K562 (cell line): Measurements from ENCODE around the gene AKAP7. TPM values are rescaled to one million over a fixed set of nuclear protein-coding genes. Genes with fewer than 3 reads are reported as not detected.
A peak's percentile ranks its signal among the peaks of the same experiment; 100 is the strongest.

Experiments
- ATAC-seq: fragments of 200-7000 bp; cut with Tn5 transposase; 3 replicates; pipeline ENCODE4 v1.9.1; 2020; ENCODE audit warnings: moderate library complexity
- BruUV-seq: library from RNA; stranded (reverse); fragments of 400-500 nt; replicated peaks from 2 replicates; lab custom pipeline; 2021; lab: Mats Ljungman, UMichigan
- CTCF ChIA-PET: fragments of 300-600 bp; formaldehyde crosslinking; extraction: SDS; loops from one replicate; lab custom pipeline; 2021; ENCODE audit warnings: low intra/inter-chr PET ratio; lab: Yijun Ruan, JAX
- POLR2A ChIA-PET: fragments of 300-600, 350-650 bp; sonication (Branson Sonifier 250); formaldehyde crosslinking; extraction: SDS; loops from one replicate; lab custom pipeline; 2021; ENCODE audit warnings: antibody characterized with exemption, inconsistent platforms; lab: Yijun Ruan, JAX
- DNase-seq, 4 experiments: peaks; one replicate each; pipeline versions ENCODE4 v3.0.0 to v3.0.0-alpha.2; 2011 to 2018; ENCODE audit warnings: low spot score in 3 of 4, mixed read lengths in 3 of 4; ENCODE audit errors: extremely low read depth in 1 of 4
- FAIRE-seq: peaks from 2 replicates; lab custom pipeline; 2011; peaks lifted over from hg19 to GRCh38; lab: Jason Lieb, UNC
- H2AFZ ChIP-seq: 2 replicates; pipeline ENCODE4 v1.6.0; 2011; ENCODE audit warnings: low read depth, low read length, control low read depth, inconsistent platforms
- H3K27ac ChIP-seq: fragments of 200-600 bp; 3 replicates; pipeline ENCODE4 v1.8.0; 2011; ENCODE audit warnings: low read depth, mild to moderate bottlenecking, control low read depth, inconsistent platforms, low read length, moderate library complexity, mixed read lengths; ENCODE audit errors: extremely low read depth
- H3K27me3 ChIP-seq, 2 experiments: fragments of 300-600 bp in 1 of 2; 2 replicates in 1 of 2; 3 replicates in 1 of 2; pipeline versions ENCODE4 v1.6.0 to v1.8.0; 2011; ENCODE audit warnings: inconsistent platforms in 2 of 2, low read length in 2 of 2, mild to moderate bottlenecking in 1 of 2, mixed read lengths in 1 of 2, moderate library complexity in 1 of 2; ENCODE audit not compliant: control insufficient read depth in 2 of 2, insufficient read depth in 2 of 2
- H3K36me3 ChIP-seq: fragments of 300-600 bp; 3 replicates; pipeline ENCODE4 v1.8.0; 2011; ENCODE audit warnings: mild to moderate bottlenecking, low read length, inconsistent platforms; ENCODE audit not compliant: control insufficient read depth, insufficient read depth
- H3K4me1 ChIP-seq, 2 experiments: fragments of 200-600 bp in 1 of 2; replicated peaks in 1 of 2; 2 replicates in 1 of 2; 3 replicates in 1 of 2; pipeline versions ENCODE4 v1.5.1 to v1.8.0; 2011; ENCODE audit warnings: inconsistent platforms in 2 of 2, low read length in 2 of 2, mild to moderate bottlenecking in 1 of 2, mixed read lengths in 1 of 2, moderate library complexity in 1 of 2; ENCODE audit not compliant: control insufficient read depth in 2 of 2, insufficient read depth in 2 of 2
- H3K4me2 ChIP-seq: 2 replicates; pipeline ENCODE4 v1.6.1; 2011; ENCODE audit warnings: low read length, control low read depth, inconsistent platforms, mixed read lengths; ENCODE audit not compliant: insufficient read depth
- H3K4me3 ChIP-seq: fragments of 200-600 bp; sonication (generic), shearing (Covaris generic); 2 replicates; pipeline ENCODE4 v1.5.1; 2016; ENCODE audit warnings: control low read depth, inconsistent platforms
- H3K79me2 ChIP-seq: fragments of 200-600 bp; 3 replicates; pipeline ENCODE4 v1.8.0; 2011; ENCODE audit warnings: low read length, inconsistent platforms; ENCODE audit not compliant: control insufficient read depth, insufficient read depth
- H3K9ac ChIP-seq, 2 experiments: 2 replicates each; pipeline versions ENCODE4 v1.6.0 to v1.6.1; 2011; ENCODE audit warnings: low read depth in 2 of 2, low read length in 2 of 2, control low read depth in 1 of 2, inconsistent platforms in 1 of 2, mild to moderate bottlenecking in 1 of 2, mixed read lengths in 1 of 2; ENCODE audit not compliant: insufficient read depth in 1 of 2
- H3K9me1 ChIP-seq: one replicate; pipeline ENCODE4 v1.6.0; 2011; ENCODE audit warnings: inconsistent platforms, mild to moderate bottlenecking, low read length, moderate library complexity; ENCODE audit not compliant: control insufficient read depth, insufficient read depth
- H3K9me3 ChIP-seq: replicated peaks from 2 replicates; pipeline ENCODE4 v1.5.1; 2011; ENCODE audit warnings: low read depth, low read length, inconsistent platforms; ENCODE audit not compliant: control insufficient read depth, insufficient read depth
- H4K20me1 ChIP-seq: replicated peaks from 2 replicates; pipeline ENCODE4 v1.6.1; 2011; ENCODE audit warnings: low read length, inconsistent platforms, mixed read lengths; ENCODE audit not compliant: control insufficient read depth, insufficient read depth
- MIER1 ChIP-seq: fragments of 450-650 bp; IDR thresholded peaks from 2 replicates; pipeline ENCODE4 v1.6.1; 2016; ENCODE audit warnings: antibody characterized with exemption, mild to moderate bottlenecking, low read depth
- RBM14 ChIP-seq: fragments of 200-400 bp; formaldehyde crosslinking; IDR thresholded peaks from 2 replicates; pipeline ENCODE4 v1.6.1; 2018; ENCODE audit warnings: low read depth, mild to moderate bottlenecking, low read length, moderate library complexity, borderline replicate concordance; ENCODE audit not compliant: insufficient read depth
- SLC30A9 ChIP-seq: fragments of 250-450 bp; sonication (Bioruptor Pico); IDR thresholded peaks from 2 replicates; pipeline ENCODE4 v1.8.0; 2022; ENCODE audit warnings: mild to moderate bottlenecking, moderate library complexity
- SMARCE1 ChIP-seq: fragments of 450-650 bp; IDR thresholded peaks from 2 replicates; pipeline ENCODE4 v1.7.1; 2016; ENCODE audit warnings: mild to moderate bottlenecking
- SP2 ChIP-seq: IDR thresholded peaks from 2 replicates; pipeline ENCODE4 v1.6.1; 2011; ENCODE audit warnings: mild to moderate bottlenecking, low read depth, low read length, moderate library complexity; ENCODE audit not compliant: poor library complexity, severe bottlenecking; ENCODE audit errors: extremely low read depth
- YBX1 ChIP-seq: fragments of 450-650 bp; IDR thresholded peaks from 2 replicates; pipeline ENCODE4 v1.7.1; 2016; ENCODE audit warnings: mild to moderate bottlenecking
- ZBTB12 ChIP-seq: fragments of 250-450 bp; sonication (Bioruptor Pico); IDR thresholded peaks from 2 replicates; pipeline ENCODE4 v1.4.0; 2020
- ZC3H8 ChIP-seq: fragments of 450-650 bp; IDR thresholded peaks from 2 replicates; pipeline ENCODE4 v1.6.1; 2017
- WGBS: fragments of 100-300 bp; shearing (Covaris generic); methylation state at CpG from one replicate; pipeline ENCODE4 v1.1.6; 2016; ENCODE audit warnings: low coverage, mixed read lengths; ENCODE audit not compliant: insufficient coverage; ENCODE audit errors: missing lambda C conversion rate; 5-methylcytosine and 5-hydroxymethylcytosine counted together
- in situ Hi-C: fragments of 300-500 bp; cut with MboI; formaldehyde crosslinking; loops from 4 replicates; pipeline ENCODE4 v1.15.0; 2018; ENCODE audit warnings: inconsistent platforms, mixed read lengths
- intact Hi-C: fragments of 100-400 bp; cut with micrococcal nuclease; formaldehyde crosslinking; loops from 2 replicates; pipeline ENCODE4 v1.14.2; 2022
- polyA plus RNA-seq, 8 experiments: library from polyadenylated mRNA; depleted of rRNA in 4 of 8; stranded (reverse) in 5 of 8; unstranded in 3 of 8; fragments of >200 nt; fragmentation: Nextera tagmentation in 2 of 8; fragmentation: Illumina TruSeq in 1 of 8; extraction: Ambion mirVana in 2 of 8; extraction: Trizol in 1 of 8; gene quantifications; 2 replicates each; pipeline versions ENCODE4 v1.2.1 to v1.2.3, GENCODE V29; 2011 to 2014; ENCODE audit warnings: inconsistent platforms in 1 of 8, missing spikeins in 1 of 8
- total RNA-seq, 7 experiments: library from RNA; depleted of rRNA in 6 of 7; stranded (reverse); fragments of >200 nt in 6 of 7; fragmentation: Illumina TruSeq in 2 of 7; extraction: Trizol in 2 of 7; gene quantifications; 2 replicates each; pipeline versions ENCODE4 v1.2.1 to v1.2.3, GENCODE V29; 2011 to 2021; ENCODE audit warnings: low replicate concordance in 1 of 7
- TF ChIP-seq, protein P1 (sequence below), 2 experiments: fragments of 450-650 bp in 1 of 2; sonication (generic) in 1 of 2; formaldehyde crosslinking in 1 of 2; IDR thresholded peaks in 1 of 2; conservative IDR thresholded peaks in 1 of 2; 2 replicates each; pipeline versions ENCODE4 v1.6.1 to v1.8.1; 2016 to 2023; ENCODE audit warnings: mild to moderate bottlenecking in 2 of 2, moderate library complexity in 2 of 2, inconsistent platforms in 1 of 2, missing genetic modification reagents in 1 of 2

The AKAP7 gene
- total and polyA plus RNA-seq, 9 of the 15 experiments (the other 6 are each of a cell fraction or from before 2014, with no cell fraction given), result 0.82 to 2.6 (median 1.6) TPM

DNA sequence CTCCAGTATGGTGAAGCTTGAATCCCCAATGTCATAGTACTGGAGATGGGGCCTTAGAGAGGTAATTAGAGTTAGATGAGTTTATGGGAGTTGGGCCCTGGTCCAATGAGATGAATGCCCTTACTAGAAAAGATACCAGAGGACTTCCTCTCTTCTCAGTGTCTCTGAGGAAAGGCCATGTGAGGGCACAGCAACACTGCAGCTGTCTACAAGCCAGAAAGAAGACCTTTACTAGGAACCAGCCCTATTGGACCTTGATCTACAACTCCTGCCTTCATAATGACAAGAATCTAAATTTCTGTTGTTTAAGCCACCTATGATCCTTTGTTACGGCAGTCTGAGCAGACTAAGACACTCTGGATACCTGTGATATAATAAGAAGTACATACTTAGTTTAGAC lies 31.4 kb upstream of the AKAP7 start:
- no peaks in the 10 kb centered on the region for H3K36me3 ChIP-seq
- FAIRE-seq, result no peak
- no peak for ATAC-seq
- POLR2A ChIA-PET, result no interaction called here
- no peak overlapping the region for H2AFZ ChIP-seq
- intact Hi-C loops, result no loop called here
- CTCF ChIA-PET, result no interaction called here
- H3K4me3 ChIP-seq, result no peak overlapping the region
- H4K20me1 ChIP-seq, result no peaks in the 10 kb centered on the region
- DNase-seq, result no peak
- no TSS peak for BruUV-seq
- no peaks in the 10 kb centered on the region for H3K4me1 ChIP-seq
- no peaks in the 10 kb centered on the region for H3K9me3 ChIP-seq
- no peak overlapping the region for H3K4me2 ChIP-seq
- no peaks in the 10 kb centered on the region for H3K79me2 ChIP-seq
- 25% methylated on average over 1 of the region's 1 CpG for WGBS
- in situ Hi-C loops, result no loop called here
- H3K9ac ChIP-seq, result no peak overlapping the region
- no peak overlapping the region for H3K27ac ChIP-seq
- TF ChIP-seq YBX1, result no peak
- no peaks in the 10 kb centered on the region for H3K9me1 ChIP-seq
- no peaks in the 10 kb centered on the region for H3K27me3 ChIP-seq

GRCh38 chr6:131107151-131107550 lies 28.1 kb upstream of the AKAP7 start:
- 7% methylated on average over 1 of the region's 1 CpG for WGBS
- H3K4me3 ChIP-seq, result no peak overlapping the region
- no peaks in the 10 kb centered on the region for H3K4me1 ChIP-seq
- no peak overlapping the region for H3K27ac ChIP-seq
- ATAC-seq (0 out of 3 replicates have a peak, but pooled peaks have one; percentile 44), FAIRE-seq (no peak), DNase-seq (peak in 1 of 4 experiments; percentile 9)
- H3K27me3 ChIP-seq, result no peaks in the 10 kb centered on the region
- no peaks in the 10 kb centered on the region for H4K20me1 ChIP-seq
- in situ Hi-C loops, result no loop called here
- H3K9me1 ChIP-seq, result no peaks in the 10 kb centered on the region
- ChIA-PET CTCF (no interaction called here), POLR2A (no interaction called here)
- H3K9me3 ChIP-seq, result no peaks in the 10 kb centered on the region
- H3K79me2 ChIP-seq, result no peaks in the 10 kb centered on the region
- no peak overlapping the region for H2AFZ ChIP-seq
- intact Hi-C loops, result no loop called here
- H3K4me2 ChIP-seq, result no peak overlapping the region
- H3K36me3 ChIP-seq, result no peaks in the 10 kb centered on the region
- no TSS peak for BruUV-seq
- H3K9ac ChIP-seq, result no peak overlapping the region
- TF ChIP-seq ZBTB12 (CRISPR knock-in tag), result no peak
- TF ChIP-seq SP2, result no peak
- TF ChIP-seq, protein P1, sequence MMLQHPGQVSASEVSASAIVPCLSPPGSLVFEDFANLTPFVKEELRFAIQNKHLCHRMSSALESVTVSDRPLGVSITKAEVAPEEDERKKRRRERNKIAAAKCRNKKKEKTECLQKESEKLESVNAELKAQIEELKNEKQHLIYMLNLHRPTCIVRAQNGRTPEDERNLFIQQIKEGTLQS (IDR thresholded peaks at IDR 0.05), result peak; percentile 61; the same call in 1 of the 2 replicates
- TF ChIP-seq, protein P1 (CRISPR knock-in tag; conservative IDR thresholded peaks at IDR 0.05), result no peak
- no peak for TF ChIP-seq ZC3H8
- TF ChIP-seq RBM14, result no peak
- TF ChIP-seq SLC30A9 (CRISPR knock-in tag), result no peak
- peak; percentile 47; the same call in 1 of the 2 replicates for TF ChIP-seq SMARCE1
- TF ChIP-seq MIER1, result no peak
